Measurements from ENCODE around the gene LCE6A.

Gene LCE6A

GRCh38 chr1:152884085-152884484 lies 41.4 kb downstream of the LCE6A start:
- Histone ChIP-seq H3K27me3 (ENCODE audit: low read depth, low read length) (peaks cover 35% of the 10 kb centered on the region), H3K9me3 (ENCODE audit: insufficient read depth, low read length) (no peaks in the 10 kb centered on the region), H3K4me2 (ENCODE audit: low read length) (no peak overlapping the region), H3K36me3 (replicated peaks; ENCODE audit: low read depth, low read length) (no peaks in the 10 kb centered on the region), H3K9ac (ENCODE audit: low read length) (no peak overlapping the region), H3K4me3 (ENCODE audit: low read length) (no peak overlapping the region), H2AFZ (ENCODE audit: low read depth, low read length) (no peak overlapping the region), H3K27ac (ENCODE audit: low read length) (no peak overlapping the region), H3K4me1 (ENCODE audit: low read length) (peaks cover 9% of the 10 kb centered on the region), H3K79me2 (ENCODE audit: low read length) (no peaks in the 10 kb centered on the region), H4K20me1 (ENCODE audit: insufficient read depth, low read length) (no peaks in the 10 kb centered on the region)
- TF ChIP-seq CTCF (IDR thresholded peaks at IDR 0.05; ENCODE audit: low read depth, low read length) (no peak), EZH2phosphoT487 (IDR thresholded peaks at IDR 0.05; ENCODE audit: low read depth) (no peak)

DNA sequence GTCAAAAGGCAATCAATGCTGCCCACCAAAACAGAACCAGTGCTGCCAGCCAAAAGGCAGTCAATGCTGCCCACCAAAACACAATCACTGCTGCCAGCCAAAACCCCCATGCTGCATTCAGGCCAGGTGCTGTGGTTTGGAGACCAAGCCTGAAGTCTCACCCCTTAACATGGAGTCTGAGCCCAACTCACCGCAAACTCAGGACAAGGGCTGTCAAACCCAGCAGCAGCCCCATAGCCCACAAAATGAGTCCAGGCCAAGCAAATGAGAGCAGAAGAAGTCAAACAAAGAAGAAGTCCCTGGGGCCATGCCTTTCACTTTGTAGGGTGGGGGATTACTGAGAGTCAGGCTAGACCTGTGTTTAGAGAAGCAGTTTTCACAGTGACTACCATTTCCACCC lies 41.9 kb downstream of the LCE6A start:
- Histone ChIP-seq H3K4me2 (ENCODE audit: low read length) (no peak overlapping the region), H3K4me1 (ENCODE audit: low read length) (peaks cover 9% of the 10 kb centered on the region), H3K79me2 (ENCODE audit: low read length) (no peaks in the 10 kb centered on the region), H2AFZ (ENCODE audit: low read depth, low read length) (no peak overlapping the region), H3K9ac (ENCODE audit: low read length) (no peak overlapping the region), H3K27me3 (ENCODE audit: low read depth, low read length) (peaks cover 40% of the 10 kb centered on the region), H3K9me3 (ENCODE audit: insufficient read depth, low read length) (no peaks in the 10 kb centered on the region), H3K4me3 (ENCODE audit: low read length) (no peak overlapping the region), H4K20me1 (ENCODE audit: insufficient read depth, low read length) (no peaks in the 10 kb centered on the region), H3K27ac (ENCODE audit: low read length) (no peak overlapping the region), H3K36me3 (replicated peaks; ENCODE audit: low read depth, low read length) (no peaks in the 10 kb centered on the region)
- TF ChIP-seq CTCF (IDR thresholded peaks at IDR 0.05; ENCODE audit: low read depth, low read length) = no peak
- no peak for TF ChIP-seq EZH2phosphoT487 (IDR thresholded peaks at IDR 0.05; ENCODE audit: low read depth)

GRCh38 chr1:152884966-152885624 lies 42.4 kb downstream of the LCE6A start:
- H3K9ac ChIP-seq (ENCODE audit: low read length) = no peak overlapping the region
- TF ChIP-seq EZH2phosphoT487 (IDR thresholded peaks at IDR 0.05; ENCODE audit: low read depth) = no peak
- TF ChIP-seq CTCF (IDR thresholded peaks at IDR 0.05; ENCODE audit: low read depth, low read length) = no peak
- H3K36me3 ChIP-seq (replicated peaks; ENCODE audit: low read depth, low read length) = no peaks in the 10 kb centered on the region
- no peaks in the 10 kb centered on the region for H3K9me3 ChIP-seq (ENCODE audit: insufficient read depth, low read length)
- H3K27me3 ChIP-seq (ENCODE audit: low read depth, low read length) = peaks cover 45% of the 10 kb centered on the region
- no peak overlapping the region for H3K4me3 ChIP-seq (ENCODE audit: low read length)
- no peak overlapping the region for H2AFZ ChIP-seq (ENCODE audit: low read depth, low read length)
- H3K79me2 ChIP-seq (ENCODE audit: low read length) = no peaks in the 10 kb centered on the region
- H4K20me1 ChIP-seq (ENCODE audit: insufficient read depth, low read length) = no peaks in the 10 kb centered on the region
- H3K4me1 ChIP-seq (ENCODE audit: low read length) = peaks cover 9% of the 10 kb centered on the region
- no peak overlapping the region for H3K4me2 ChIP-seq (ENCODE audit: low read length)
- H3K27ac ChIP-seq (ENCODE audit: low read length) = no peak overlapping the region

- no peaks in the 10 kb centered on the region for H3K9me3 ChIP-seq (ENCODE audit: insufficient read depth, low read length)
- H2AFZ ChIP-seq (ENCODE audit: low read depth, low read length) = no peak overlapping the region
- H3K36me3 ChIP-seq (replicated peaks; ENCODE audit: low read depth, low read length) = no peaks in the 10 kb centered on the region
- H3K27ac ChIP-seq (ENCODE audit: low read length) = no peak overlapping the region
- H3K4me3 ChIP-seq (ENCODE audit: low read length) = no peak overlapping the region
- peaks cover 9% of the 10 kb centered on the region for H3K4me1 ChIP-seq (ENCODE audit: low read length)
- no peak overlapping the region for H3K4me2 ChIP-seq (ENCODE audit: low read length)
- peaks cover 47% of the 10 kb centered on the region for H3K27me3 ChIP-seq (ENCODE audit: low read depth, low read length)
- TF ChIP-seq EZH2phosphoT487 (IDR thresholded peaks at IDR 0.05; ENCODE audit: low read depth) (no peak), CTCF (IDR thresholded peaks at IDR 0.05; ENCODE audit: low read depth, low read length) (no peak)
- H3K9ac ChIP-seq (ENCODE audit: low read length) = no peak overlapping the region
- no peaks in the 10 kb centered on the region for H4K20me1 ChIP-seq (ENCODE audit: insufficient read depth, low read length)
- no peaks in the 10 kb centered on the region for H3K79me2 ChIP-seq (ENCODE audit: low read length)
Observed at GRCh38 chr1:152886085-152886484, 43.4 kb downstream of the LCE6A start.
